Stimulated activated CD4-positive, alpha-beta T cell treated with anti-CD3 and anti-CD28 coated beads, Interleukin-1b, Interleukin-23, amount 100 ng/mL, for 24 hours (primary cell): ENCODE measurements around the gene CCDC69.
"Not testable (repeated sequence)": the region's sequence is repeated elsewhere in the genome, so short reads cannot be mapped to it uniquely, and the experiment has no call there.

Experiments
- DNase-seq, 4 experiments: peaks; one replicate each; pipeline ENCODE4 v3.0.0-alpha.2; 2020; ENCODE audit warnings: low read depth in 4 of 4, low spot score in 1 of 4

The CCDC69 gene

GRCh38 chr5:151196556-151197290 lies 27.2 kb downstream of the CCDC69 start:
- DNase-seq: no peak

- DNase-seq: no peak
Measured at GRCh38 chr5:151195622-151196021, 28.3 kb downstream of the CCDC69 start.

GRCh38 chr5:151192626-151193025 lies 31.3 kb downstream of the CCDC69 start:
- no peak for DNase-seq

- DNase-seq: no peak
Measured at GRCh38 chr5:151191661-151192060, 32.2 kb downstream of the CCDC69 start.

GRCh38 chr5:151189151-151189550 lies 34.7 kb downstream of the CCDC69 start:
- no peak for DNase-seq

GRCh38 chr5:151186538-151186937 lies 37.4 kb downstream of the CCDC69 start:
- no peak for DNase-seq

- no peak for DNase-seq
Measured at GRCh38 chr5:151186052-151186451, 37.8 kb downstream of the CCDC69 start.

- DNase-seq: no peak
Measured at GRCh38 chr5:151184316-151185042, 39.4 kb downstream of the CCDC69 start.

- no peak for DNase-seq
Measured at GRCh38 chr5:151183456-151184245, 40.2 kb downstream of the CCDC69 start.

- DNase-seq: no peak
Measured at GRCh38 chr5:151182976-151183375, 40.9 kb downstream of the CCDC69 start.

- DNase-seq: no peak
Measured at GRCh38 chr5:151182524-151182900, 41.4 kb downstream of the CCDC69 start.

GRCh38 chr5:151181818-151182523 lies 41.9 kb downstream of the CCDC69 start:
- no peak for DNase-seq

- no peak for DNase-seq
Measured at GRCh38 chr5:151180291-151180690, 43.6 kb downstream of the CCDC69 start.

GRCh38 chr5:151179489-151179840 lies 44.4 kb downstream of the CCDC69 start:
- no peak for DNase-seq

- no peak for DNase-seq
Measured at GRCh38 chr5:151178777-151179488, 45.0 kb downstream of the CCDC69 start.

GRCh38 chr5:151178372-151178771 lies 45.5 kb downstream of the CCDC69 start:
- DNase-seq: no peak

GRCh38 chr5:151176268-151176667 lies 47.6 kb downstream of the CCDC69 start:
- not testable (repeated sequence) for DNase-seq

- DNase-seq: no peak
Measured at GRCh38 chr5:151174612-151175101, 49.2 kb downstream of the CCDC69 start.

GRCh38 chr5:151173711-151174611 lies 49.9 kb downstream of the CCDC69 start:
- no peak for DNase-seq
